Left ventricle myocardium inferior (tissue), 1 donor: ENCODE measurements around the gene LSAMP. TPM values are rescaled to one million over a fixed set of nuclear protein-coding genes. Genes with fewer than 3 reads are reported as not detected.
A peak's percentile ranks its signal among the peaks of the same experiment; 100 is the strongest.

Source experiments
- DNase-seq: peaks from one replicate; pipeline ENCODE4 v3.0.0-alpha.2; 2020
- H3K27ac ChIP-seq: fragments of 200-600 bp; replicated peaks from 2 replicates; pipeline ENCODE4 v1.8.0; 2021
- H3K27me3 ChIP-seq: fragments of 200-600 bp; 2 replicates; pipeline ENCODE4 v1.8.0; 2021; ENCODE audit warnings: low read depth
- H3K36me3 ChIP-seq: fragments of 200-600 bp; 2 replicates; pipeline ENCODE4 v1.8.0; 2021
- H3K4me1 ChIP-seq: fragments of 200-600 bp; 2 replicates; pipeline ENCODE4 v1.8.0; 2021
- H3K4me3 ChIP-seq: fragments of 200-600 bp; 2 replicates; pipeline ENCODE4 v1.8.0; 2021; ENCODE audit warnings: mild to moderate bottlenecking, moderate library complexity
- H3K9me3 ChIP-seq: fragments of 200-600 bp; replicated peaks from 2 replicates; pipeline ENCODE4 v1.8.0; 2021
- intact Hi-C: fragments of 100-400 bp; cut with micrococcal nuclease; formaldehyde crosslinking; loops from one replicate; pipeline ENCODE4 v1.11.0; 2022
- total RNA-seq: library from RNA; stranded (reverse); fragmentation: NEBNext Ultra II Directional; extraction: Animal tissue kit (Norgen Biotek cat#: 25700); gene quantifications from one replicate; pipeline ENCODE4 v1.2.1, GENCODE V29; 2021
- TF ChIP-seq, protein P1 (sequence below): fragments of 200-600 bp; IDR thresholded peaks from 2 replicates; pipeline ENCODE4 v1.8.0; 2021; ENCODE audit warnings: antibody characterized with exemption, mild to moderate bottlenecking, borderline replicate concordance
- donor health status: DM: no; HTN: yes; CAD: no; lungs with severe emphysema.

The LSAMP gene
- total RNA-seq, 1 donor from 2014 or later: 1.2 TPM

DNA sequence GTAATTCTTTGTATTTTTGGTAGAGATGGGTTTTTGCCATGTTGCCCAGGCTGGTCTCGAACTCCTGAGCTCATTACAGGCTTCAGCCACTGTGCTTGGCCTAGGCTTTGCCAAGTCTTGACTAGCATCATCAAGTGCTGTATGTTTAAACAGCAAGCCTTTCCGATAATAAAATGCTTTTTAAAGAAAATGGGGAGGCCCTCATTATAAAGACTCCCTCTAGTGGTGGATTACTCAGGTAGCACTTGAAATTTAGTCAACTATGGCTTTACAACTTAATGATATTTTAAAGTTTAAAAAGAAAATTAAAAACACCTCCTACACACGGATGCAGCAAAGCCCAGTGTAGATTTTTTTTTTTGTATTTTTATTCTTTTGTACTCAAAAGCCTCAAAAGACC is 608.3 kb downstream of the LSAMP start:
- intact Hi-C loops: no loop called here
- H3K27me3 ChIP-seq: no peaks in the 10 kb centered on the region
- H3K27ac ChIP-seq: no peak overlapping the region
- no peak overlapping the region for H3K4me3 ChIP-seq
- TF ChIP-seq, protein P1, sequence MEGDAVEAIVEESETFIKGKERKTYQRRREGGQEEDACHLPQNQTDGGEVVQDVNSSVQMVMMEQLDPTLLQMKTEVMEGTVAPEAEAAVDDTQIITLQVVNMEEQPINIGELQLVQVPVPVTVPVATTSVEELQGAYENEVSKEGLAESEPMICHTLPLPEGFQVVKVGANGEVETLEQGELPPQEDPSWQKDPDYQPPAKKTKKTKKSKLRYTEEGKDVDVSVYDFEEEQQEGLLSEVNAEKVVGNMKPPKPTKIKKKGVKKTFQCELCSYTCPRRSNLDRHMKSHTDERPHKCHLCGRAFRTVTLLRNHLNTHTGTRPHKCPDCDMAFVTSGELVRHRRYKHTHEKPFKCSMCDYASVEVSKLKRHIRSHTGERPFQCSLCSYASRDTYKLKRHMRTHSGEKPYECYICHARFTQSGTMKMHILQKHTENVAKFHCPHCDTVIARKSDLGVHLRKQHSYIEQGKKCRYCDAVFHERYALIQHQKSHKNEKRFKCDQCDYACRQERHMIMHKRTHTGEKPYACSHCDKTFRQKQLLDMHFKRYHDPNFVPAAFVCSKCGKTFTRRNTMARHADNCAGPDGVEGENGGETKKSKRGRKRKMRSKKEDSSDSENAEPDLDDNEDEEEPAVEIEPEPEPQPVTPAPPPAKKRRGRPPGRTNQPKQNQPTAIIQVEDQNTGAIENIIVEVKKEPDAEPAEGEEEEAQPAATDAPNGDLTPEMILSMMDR: peak; percentile 58
- no peaks in the 10 kb centered on the region for H3K36me3 ChIP-seq
- DNase-seq: no peak
- H3K4me1 ChIP-seq: peaks cover 7% of the 10 kb centered on the region
- H3K9me3 ChIP-seq: no peaks in the 10 kb centered on the region

DNA sequence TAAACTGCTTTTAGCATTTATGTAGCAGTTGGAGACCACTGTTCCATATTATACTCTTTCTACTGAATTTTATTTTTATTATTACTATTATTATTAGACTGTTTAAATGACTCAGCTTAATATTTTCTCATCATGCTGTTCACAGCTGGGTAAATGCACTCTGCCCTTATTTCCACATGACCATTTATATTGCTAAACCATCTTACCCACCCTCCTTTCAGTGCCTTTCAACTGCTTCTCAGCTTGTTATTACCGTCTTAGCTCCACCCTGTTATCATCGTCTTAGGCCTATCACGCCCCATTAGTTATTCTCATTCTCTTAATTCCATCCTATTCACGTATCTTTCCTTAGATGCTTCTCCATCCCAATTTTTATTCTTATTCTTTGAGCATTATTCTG is 609.3 kb downstream of the LSAMP start:
- Histone ChIP-seq H3K27me3 (no peaks in the 10 kb centered on the region), H3K4me3 (no peak overlapping the region), H3K9me3 (no peaks in the 10 kb centered on the region), H3K36me3 (no peaks in the 10 kb centered on the region), H3K4me1 (no peaks in the 10 kb centered on the region), H3K27ac (no peak overlapping the region)
- intact Hi-C loops: no loop called here
- DNase-seq: no peak
- TF ChIP-seq, protein P1: no peak

DNA sequence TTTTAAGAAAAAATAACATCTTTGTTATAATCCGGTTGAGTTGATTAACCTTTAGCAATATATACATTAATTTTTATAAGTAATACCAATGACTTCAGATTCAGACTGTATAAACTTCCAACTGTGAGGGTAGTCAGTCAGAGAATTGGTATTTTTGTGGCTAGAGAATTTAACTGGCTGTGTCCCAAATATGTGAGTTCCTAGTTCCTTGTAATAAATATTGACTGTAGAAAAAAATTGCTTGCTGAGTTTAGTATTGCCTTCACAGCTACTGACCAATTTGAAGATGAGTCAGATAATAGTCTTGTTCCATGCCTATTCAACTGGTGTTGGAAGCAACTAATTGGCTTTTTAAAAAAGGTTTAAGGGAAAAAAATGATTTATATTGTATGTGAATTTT is 611.2 kb downstream of the LSAMP start:
- no peak for DNase-seq
- H3K27ac ChIP-seq: no peak overlapping the region
- TF ChIP-seq, protein P1: no peak
- intact Hi-C loops: no loop called here
- no peaks in the 10 kb centered on the region for H3K9me3 ChIP-seq
- no peaks in the 10 kb centered on the region for H3K36me3 ChIP-seq
- no peaks in the 10 kb centered on the region for H3K27me3 ChIP-seq
- H3K4me1 ChIP-seq: no peaks in the 10 kb centered on the region
- no peak overlapping the region for H3K4me3 ChIP-seq

- TF ChIP-seq, protein P1: no peak
- no peak overlapping the region for H3K4me3 ChIP-seq
- H3K9me3 ChIP-seq: no peaks in the 10 kb centered on the region
- no peaks in the 10 kb centered on the region for H3K36me3 ChIP-seq
- no peaks in the 10 kb centered on the region for H3K27me3 ChIP-seq
- no peaks in the 10 kb centered on the region for H3K4me1 ChIP-seq
- no peak for DNase-seq
- no peak overlapping the region for H3K27ac ChIP-seq
- intact Hi-C loops: no loop called here
Observed at GRCh38 chr3:115833074-115833473, 612.2 kb downstream of the LSAMP start.

DNA sequence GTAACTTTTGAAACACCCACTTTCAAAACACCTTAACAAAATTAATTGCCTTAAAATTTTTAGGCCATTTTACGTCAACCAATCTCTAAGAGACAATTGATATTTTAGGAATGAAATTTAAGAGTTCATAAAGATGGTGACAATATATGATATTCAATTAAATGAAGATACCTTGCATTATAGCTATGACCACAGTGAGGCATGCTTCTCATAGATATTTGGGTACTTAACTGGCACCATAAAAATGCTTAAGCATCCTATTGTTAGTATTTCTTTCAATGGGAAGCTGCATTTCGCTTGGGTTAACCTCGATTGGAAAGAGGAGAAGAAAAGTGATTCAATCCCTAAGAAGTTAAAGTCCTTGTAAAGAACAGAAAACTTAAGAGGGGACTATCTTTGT is 613.0 kb downstream of the LSAMP start:
- Histone ChIP-seq H3K9me3 (no peaks in the 10 kb centered on the region), H3K4me3 (no peak overlapping the region), H3K4me1 (no peaks in the 10 kb centered on the region), H3K36me3 (no peaks in the 10 kb centered on the region), H3K27me3 (no peaks in the 10 kb centered on the region), H3K27ac (no peak overlapping the region)
- TF ChIP-seq, protein P1: no peak
- intact Hi-C loops: no loop called here
- no peak for DNase-seq

DNA sequence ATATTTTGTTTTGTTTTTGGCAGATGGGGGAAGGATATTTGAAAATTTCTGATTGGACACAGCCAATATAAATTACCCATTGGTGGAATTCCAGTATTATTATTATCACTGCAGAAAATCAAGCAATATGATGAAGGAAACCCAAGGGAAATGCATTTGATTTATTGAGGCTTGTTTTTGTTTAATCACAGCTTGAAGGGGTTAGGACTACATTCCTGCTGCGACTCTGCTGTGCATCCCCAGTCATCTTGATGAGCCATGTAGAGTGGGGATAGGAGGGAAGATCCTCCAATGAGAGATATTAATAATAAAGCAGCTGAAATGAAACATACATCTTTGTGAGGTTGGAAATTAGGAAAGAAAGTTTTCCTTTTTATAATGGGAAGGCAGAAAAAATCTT is 613.4 kb downstream of the LSAMP start:
- Histone ChIP-seq H3K27ac (no peak overlapping the region), H3K4me1 (no peaks in the 10 kb centered on the region), H3K9me3 (no peaks in the 10 kb centered on the region), H3K36me3 (no peaks in the 10 kb centered on the region), H3K27me3 (no peaks in the 10 kb centered on the region), H3K4me3 (no peak overlapping the region)
- TF ChIP-seq, protein P1: no peak
- DNase-seq: no peak
- intact Hi-C loops: no loop called here
